ENCODE measurements around the gene ARAF.

The ARAF gene

GRCh38 chrX:47523713-47524166 is 37.3 kb upstream of the ARAF start:
- H3K4me3 ChIP-seq (ENCODE audit: low read depth, low read length) = peak overlapping the region; percentile 48
- in situ Hi-C loops (cut with HindIII; ENCODE audit: low sequenced_read_pairs) = no loop called here
- TF ChIP-seq CTCF (IDR thresholded peaks at IDR 0.05; ENCODE audit: low read depth, low read length, missing control alignments) = no peak
- no peak for DNase-seq (ENCODE audit: low read depth)

GRCh38 chrX:47529548-47529947 is 31.5 kb upstream of the ARAF start:
- no peak overlapping the region for H3K4me3 ChIP-seq (ENCODE audit: low read depth, low read length)
- in situ Hi-C loops (cut with HindIII; ENCODE audit: low sequenced_read_pairs) = no loop called here
- TF ChIP-seq CTCF (IDR thresholded peaks at IDR 0.05; ENCODE audit: low read depth, low read length, missing control alignments) = no peak
- no peak for DNase-seq (ENCODE audit: low read depth)

- TF ChIP-seq CTCF (IDR thresholded peaks at IDR 0.05; ENCODE audit: low read depth, low read length, missing control alignments) = no peak
- no peak for DNase-seq (ENCODE audit: low read depth)
- in situ Hi-C loops (cut with HindIII; ENCODE audit: low sequenced_read_pairs) = no loop called here
- no peak overlapping the region for H3K4me3 ChIP-seq (ENCODE audit: low read depth, low read length)
Observed at GRCh38 chrX:47530049-47530448, 31.0 kb upstream of the ARAF start.

- no peak for DNase-seq (ENCODE audit: low read depth)
- H3K4me3 ChIP-seq (ENCODE audit: low read depth, low read length) = no peak overlapping the region
- in situ Hi-C loops (cut with HindIII; ENCODE audit: low sequenced_read_pairs) = no loop called here
- TF ChIP-seq CTCF (IDR thresholded peaks at IDR 0.05; ENCODE audit: low read depth, low read length, missing control alignments) = no peak
Observed at GRCh38 chrX:47539860-47540259, 21.1 kb upstream of the ARAF start.

- peak; percentile 61 for TF ChIP-seq CTCF (IDR thresholded peaks at IDR 0.05; ENCODE audit: low read depth, low read length, missing control alignments)
- peak; percentile 82 for DNase-seq (ENCODE audit: low read depth)
- in situ Hi-C loops (cut with HindIII; ENCODE audit: low sequenced_read_pairs) = no loop called here
- H3K4me3 ChIP-seq (ENCODE audit: low read depth, low read length) = no peak overlapping the region
Observed at GRCh38 chrX:47540754-47541538, 20.1 kb upstream of the ARAF start.

GRCh38 chrX:47543496-47543895 is 17.5 kb upstream of the ARAF start:
- in situ Hi-C loops (cut with HindIII; ENCODE audit: low sequenced_read_pairs) = no loop called here
- no peak overlapping the region for H3K4me3 ChIP-seq (ENCODE audit: low read depth, low read length)
- TF ChIP-seq CTCF (IDR thresholded peaks at IDR 0.05; ENCODE audit: low read depth, low read length, missing control alignments) = no peak
- DNase-seq (ENCODE audit: low read depth) = no peak

All from astrocyte of the cerebellum (primary cell).